HepG2 (cell line): ENCODE data around the gene GP2. TPM values are rescaled to one million over a fixed set of nuclear protein-coding genes. Genes with fewer than 3 reads are reported as not detected.

ENCODE experiments used
- ATAC-seq: fragments of 200-7000 bp; cut with Tn5 transposase; 3 replicates; pipeline ENCODE4 v1.9.1; 2020; ENCODE audit warnings: mild to moderate bottlenecking, moderate library complexity
- BruUV-seq: library from RNA; stranded (reverse); fragments of 400-500 nt; replicated peaks from 2 replicates; lab custom pipeline; 2021; lab: Mats Ljungman, UMichigan
- CTCF ChIA-PET: fragments of 300-600 bp; formaldehyde crosslinking; extraction: SDS; loops from one replicate; lab custom pipeline; 2021; ENCODE audit warnings: low total read pairs, inconsistent platforms, low intra/inter-chr PET ratio; lab: Yijun Ruan, JAX
- POLR2A ChIA-PET: fragments of 350-600 bp; sonication (Branson Sonifier 250); formaldehyde crosslinking; loops from one replicate; lab custom pipeline; 2020; ENCODE audit warnings: antibody characterized with exemption, inconsistent platforms; lab: Yijun Ruan, JAX
- DNase-seq: peaks from one replicate; pipeline ENCODE4 v3.0.0-alpha.2; 2015; ENCODE audit warnings: low spot score
- FAIRE-seq: peaks from 3 replicates; lab custom pipeline; 2011; peaks lifted over from hg19 to GRCh38; lab: Jason Lieb, UNC
- H2AFZ ChIP-seq: one replicate; pipeline ENCODE4 v1.6.1; 2011; ENCODE audit warnings: low read length, inconsistent platforms
- H3K27ac ChIP-seq: fragments of 300-600 bp; 3 replicates; pipeline ENCODE4 v1.8.0; 2011; ENCODE audit warnings: mixed run types, mild to moderate bottlenecking, mixed read lengths, low read length, inconsistent platforms; ENCODE audit not compliant: insufficient read depth; ENCODE audit errors: extremely low read length
- H3K27me3 ChIP-seq, 2 experiments: fragments of 200-600 bp in 1 of 2; 2 replicates in 1 of 2; 3 replicates in 1 of 2; pipeline versions ENCODE4 v1.6.0 to v1.8.0; 2011; ENCODE audit warnings: low read length in 2 of 2, mild to moderate bottlenecking in 2 of 2, moderate library complexity in 2 of 2, inconsistent platforms in 1 of 2; ENCODE audit not compliant: insufficient read depth in 2 of 2, control insufficient read depth in 1 of 2
- H3K36me3 ChIP-seq, 2 experiments: fragments of 200-600 bp in 1 of 2; replicated peaks in 1 of 2; 2 replicates in 1 of 2; 3 replicates in 1 of 2; pipeline versions ENCODE4 v1.5.1 to v1.8.0; 2011; ENCODE audit warnings: low read length in 2 of 2, inconsistent platforms in 1 of 2; ENCODE audit not compliant: insufficient read depth in 2 of 2, control insufficient read depth in 1 of 2
- H3K4me1 ChIP-seq: 2 replicates; pipeline ENCODE4 v1.5.1; 2012; ENCODE audit warnings: low read length, inconsistent platforms; ENCODE audit not compliant: insufficient read depth
- H3K4me2 ChIP-seq: 2 replicates; pipeline ENCODE4 v1.6.0; 2011; ENCODE audit warnings: low read depth, low read length, inconsistent platforms
- H3K4me3 ChIP-seq, 3 experiments: fragments of 200-600 bp in 1 of 3; sonication (generic), shearing (Covaris generic) in 1 of 3; replicated peaks in 1 of 3; 2 replicates each; pipeline ENCODE4 v1.5.1; 2011 to 2016; ENCODE audit warnings: low read length in 3 of 3, inconsistent platforms in 2 of 3, low read depth in 2 of 3, mild to moderate bottlenecking in 2 of 3, control low read depth in 1 of 3, mixed read lengths in 1 of 3; ENCODE audit not compliant: insufficient read depth in 1 of 3
- H3K79me2 ChIP-seq: one replicate; pipeline ENCODE4 v1.6.1; 2011; ENCODE audit warnings: low read length, inconsistent platforms; ENCODE audit not compliant: insufficient read depth
- H3K9ac ChIP-seq: 2 replicates; pipeline ENCODE4 v1.6.0; 2011; ENCODE audit warnings: mild to moderate bottlenecking, low read depth, low read length, inconsistent platforms; ENCODE audit not compliant: insufficient read depth
- H3K9me3 ChIP-seq: 2 replicates; pipeline ENCODE4 v1.5.1; 2012; ENCODE audit warnings: mild to moderate bottlenecking, low read length
- H4K20me1 ChIP-seq: 2 replicates; pipeline ENCODE4 v1.6.0; 2011; ENCODE audit warnings: inconsistent platforms, mild to moderate bottlenecking, low read length, moderate library complexity; ENCODE audit not compliant: insufficient read depth
- AGO1 ChIP-seq: fragments of 200-400 bp; formaldehyde crosslinking; IDR thresholded peaks from 2 replicates; pipeline ENCODE4 v1.6.1; 2017; ENCODE audit warnings: mild to moderate bottlenecking, low read depth, low read length, moderate library complexity; ENCODE audit not compliant: poor library complexity, severe bottlenecking
- ARID2 ChIP-seq: sonication (generic); formaldehyde crosslinking; IDR thresholded peaks from 2 replicates; pipeline ENCODE4 v1.8.1; 2022; ENCODE audit warnings: mild to moderate bottlenecking, missing genetic modification reagents, borderline replicate concordance
- CAMTA2 ChIP-seq: sonication (generic); formaldehyde crosslinking; IDR thresholded peaks from 2 replicates; pipeline ENCODE4 v1.4.0; 2020; ENCODE audit warnings: mild to moderate bottlenecking, missing genetic modification reagents, borderline replicate concordance
- RFXAP ChIP-seq: sonication (generic); formaldehyde crosslinking; IDR thresholded peaks from 2 replicates; pipeline ENCODE4 v1.4.0; 2020; ENCODE audit warnings: missing genetic modification reagents, borderline replicate concordance
- ZFP41 ChIP-seq: sonication (generic); formaldehyde crosslinking; IDR thresholded peaks from 2 replicates; pipeline ENCODE4 v1.4.0; 2020; ENCODE audit warnings: mild to moderate bottlenecking, missing genetic modification reagents, borderline replicate concordance
- ZKSCAN1 ChIP-seq: fragments of 150-350 bp; IDR thresholded peaks from 2 replicates; pipeline ENCODE4 v1.6.1; 2014; ENCODE audit warnings: low read length
- ZNF546 ChIP-seq: sonication (generic); formaldehyde crosslinking; conservative IDR thresholded peaks from 2 replicates; pipeline ENCODE4 v1.8.1; 2023; ENCODE audit warnings: mild to moderate bottlenecking, missing genetic modification reagents
- ZNF747 ChIP-seq: sonication (generic); formaldehyde crosslinking; IDR thresholded peaks from 2 replicates; pipeline ENCODE4 v1.8.1; 2023; ENCODE audit warnings: missing genetic modification reagents, mild to moderate bottlenecking, borderline replicate concordance
- ZNF766 ChIP-seq: sonication (generic); formaldehyde crosslinking; IDR thresholded peaks from 2 replicates; pipeline ENCODE4 v1.5.0; 2020; ENCODE audit warnings: missing genetic modification reagents, borderline replicate concordance
- WGBS: methylation state at CpG from one replicate; pipeline ENCODE4 v1.1.6; 2017; ENCODE audit warnings: low lambda C conversion rate; 5-methylcytosine and 5-hydroxymethylcytosine counted together
- in situ Hi-C: cut with HindIII; loops from 2 replicates; pipeline ENCODE4 v1.10.0; 2017; ENCODE audit warnings: low pct_unique_long_range_greater_than_20kb; ENCODE audit not compliant: extremely low pct_ligation_motif_present
- intact Hi-C: fragments of 100-400 bp; cut with micrococcal nuclease; formaldehyde crosslinking; loops from one replicate; pipeline ENCODE4 v1.10.0; 2022; ENCODE audit not compliant: unreplicated experiment
- polyA plus RNA-seq, 8 experiments: library from polyadenylated mRNA; depleted of rRNA in 3 of 8; stranded (reverse) in 7 of 8; unstranded in 1 of 8; fragments of >200 nt; fragmentation: Illumina TruSeq in 4 of 8; extraction: Trizol in 4 of 8; gene quantifications; 2 replicates each; pipeline versions ENCODE4 v1.2.1 to v1.2.3, GENCODE V29; 2011 to 2016; ENCODE audit warnings: low read depth in 4 of 8, missing spikeins in 1 of 8, mixed read lengths in 1 of 8; ENCODE audit not compliant: insufficient read depth in 1 of 8
- total RNA-seq, 5 experiments: library from RNA; depleted of rRNA; stranded (reverse); fragments of >200 nt; fragmentation: Illumina TruSeq; extraction: Trizol; gene quantifications; 2 replicates each; pipeline ENCODE4 v1.2.3, GENCODE V29; 2016; ENCODE audit warnings: low read depth in 1 of 5
- TF ChIP-seq, protein P1 (sequence below): sonication (generic); formaldehyde crosslinking; IDR thresholded peaks from 2 replicates; pipeline ENCODE4 v1.4.0; 2020; ENCODE audit warnings: missing genetic modification reagents, borderline replicate concordance
- TF ChIP-seq, protein P2 (sequence below): sonication (generic); formaldehyde crosslinking; IDR thresholded peaks from 2 replicates; pipeline ENCODE4 v1.4.0; 2020; ENCODE audit warnings: missing genetic modification reagents, mild to moderate bottlenecking, borderline replicate concordance
- TF ChIP-seq, protein P3 (sequence below): sonication (generic); formaldehyde crosslinking; IDR thresholded peaks from 2 replicates; pipeline ENCODE4 v1.4.0; 2020; ENCODE audit warnings: mild to moderate bottlenecking, missing genetic modification reagents

Gene GP2
- total and polyA plus RNA-seq, 2 of the 13 experiments (the other 11 are each of a cell fraction or from before 2014, with no cell fraction given): 0.15 to 0.69 TPM

DNA sequence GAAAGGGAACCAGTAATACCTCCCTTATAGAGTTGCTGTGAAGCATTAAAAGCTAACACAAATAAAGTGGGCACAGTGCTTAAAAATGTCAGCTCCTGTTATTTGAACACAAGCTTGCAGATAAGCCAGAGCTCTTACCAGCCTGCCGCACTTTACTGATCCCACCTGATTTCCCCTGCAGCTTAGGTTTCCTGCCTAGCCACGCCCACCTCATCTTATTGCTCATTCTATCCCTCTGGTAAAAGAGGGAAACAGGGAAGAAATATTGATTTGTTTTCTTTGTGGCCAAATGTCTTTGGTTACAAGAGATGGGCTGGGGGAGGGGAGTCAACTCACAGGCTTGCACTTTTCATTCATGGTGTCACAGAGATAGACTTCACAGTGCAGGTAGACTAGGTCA, 9.6 kb upstream of the GP2 start:
- WGBS: 26% methylated on average over 2 of the region's 2 CpGs
- Histone ChIP-seq H3K4me2 (no peak overlapping the region), H3K4me1 (no peaks in the 10 kb centered on the region), H2AFZ (no peak overlapping the region), H3K36me3 (no peaks in the 10 kb centered on the region), H4K20me1 (no peaks in the 10 kb centered on the region), H3K27ac (no peak overlapping the region), H3K9ac (no peak overlapping the region), H3K79me2 (no peaks in the 10 kb centered on the region), H3K27me3 (peaks cover 0 to 24% of the 10 kb centered on the region in 2 experiments; a peak in 4 of 5 replicates), H3K4me3 (no peak overlapping the region), H3K9me3 (no peaks in the 10 kb centered on the region)
- no peak for ATAC-seq
- DNase-seq: no peak
- FAIRE-seq: no peak
- TF ChIP-seq AGO1 (no peak), ZNF766 (no peak), ZNF546 (CRISPR knock-in tag) (no peak), ZFP41 (CRISPR knock-in tag) (no peak)
- TF ChIP-seq, protein P1, sequence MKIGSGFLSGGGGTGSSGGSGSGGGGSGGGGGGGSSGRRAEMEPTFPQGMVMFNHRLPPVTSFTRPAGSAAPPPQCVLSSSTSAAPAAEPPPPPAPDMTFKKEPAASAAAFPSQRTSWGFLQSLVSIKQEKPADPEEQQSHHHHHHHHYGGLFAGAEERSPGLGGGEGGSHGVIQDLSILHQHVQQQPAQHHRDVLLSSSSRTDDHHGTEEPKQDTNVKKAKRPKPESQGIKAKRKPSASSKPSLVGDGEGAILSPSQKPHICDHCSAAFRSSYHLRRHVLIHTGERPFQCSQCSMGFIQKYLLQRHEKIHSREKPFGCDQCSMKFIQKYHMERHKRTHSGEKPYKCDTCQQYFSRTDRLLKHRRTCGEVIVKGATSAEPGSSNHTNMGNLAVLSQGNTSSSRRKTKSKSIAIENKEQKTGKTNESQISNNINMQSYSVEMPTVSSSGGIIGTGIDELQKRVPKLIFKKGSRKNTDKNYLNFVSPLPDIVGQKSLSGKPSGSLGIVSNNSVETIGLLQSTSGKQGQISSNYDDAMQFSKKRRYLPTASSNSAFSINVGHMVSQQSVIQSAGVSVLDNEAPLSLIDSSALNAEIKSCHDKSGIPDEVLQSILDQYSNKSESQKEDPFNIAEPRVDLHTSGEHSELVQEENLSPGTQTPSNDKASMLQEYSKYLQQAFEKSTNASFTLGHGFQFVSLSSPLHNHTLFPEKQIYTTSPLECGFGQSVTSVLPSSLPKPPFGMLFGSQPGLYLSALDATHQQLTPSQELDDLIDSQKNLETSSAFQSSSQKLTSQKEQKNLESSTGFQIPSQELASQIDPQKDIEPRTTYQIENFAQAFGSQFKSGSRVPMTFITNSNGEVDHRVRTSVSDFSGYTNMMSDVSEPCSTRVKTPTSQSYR: peak; percentile 23; the same call in 1 of the 2 replicates
- ChIA-PET CTCF (no interaction called here), POLR2A (no interaction called here)
- BruUV-seq: no TSS peak
- intact Hi-C loops (no loop called here), in situ Hi-C loops (no loop called here)

DNA sequence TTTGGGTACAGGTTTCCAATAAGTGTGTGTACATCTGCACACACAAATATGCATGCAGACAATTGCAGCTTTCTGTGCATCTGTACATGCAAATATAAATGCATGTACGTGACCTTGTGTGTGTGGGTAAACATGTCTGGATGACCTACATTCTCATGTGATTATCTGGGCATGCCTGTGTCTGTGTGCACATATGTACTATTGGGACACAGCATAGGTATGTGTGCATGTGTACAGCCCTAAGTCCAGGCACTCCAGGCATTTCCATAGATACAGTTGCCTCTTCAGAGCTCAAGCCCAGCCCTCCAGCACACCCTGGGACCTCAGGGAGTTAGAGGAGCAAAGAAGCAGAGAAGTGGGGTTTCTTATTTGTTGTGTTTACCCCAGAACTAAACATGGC, 7.1 kb upstream of the GP2 start:
- in situ Hi-C loops (no loop called here), intact Hi-C loops (no loop called here)
- Histone ChIP-seq H3K79me2 (no peaks in the 10 kb centered on the region), H3K9ac (no peak overlapping the region), H3K4me3 (no peak overlapping the region), H3K36me3 (no peaks in the 10 kb centered on the region), H3K27me3 (peaks cover 0 to 24% of the 10 kb centered on the region in 2 experiments; a peak in 4 of 5 replicates), H2AFZ (no peak overlapping the region), H4K20me1 (no peaks in the 10 kb centered on the region), H3K9me3 (no peaks in the 10 kb centered on the region), H3K4me2 (no peak overlapping the region), H3K4me1 (no peaks in the 10 kb centered on the region), H3K27ac (no peak overlapping the region)
- BruUV-seq: no TSS peak
- no peak for DNase-seq
- ATAC-seq: peak; percentile 26; the same call in 1 of the 3 replicates
- 25% methylated on average over 1 of the region's 1 CpG for WGBS
- ChIA-PET CTCF (no interaction called here), POLR2A (no interaction called here)
- no peak for FAIRE-seq
- TF ChIP-seq CAMTA2 (CRISPR knock-in tag): no peak
- no peak for TF ChIP-seq ZKSCAN1
- no peak for TF ChIP-seq RFXAP (CRISPR knock-in tag)
- TF ChIP-seq, protein P2, sequence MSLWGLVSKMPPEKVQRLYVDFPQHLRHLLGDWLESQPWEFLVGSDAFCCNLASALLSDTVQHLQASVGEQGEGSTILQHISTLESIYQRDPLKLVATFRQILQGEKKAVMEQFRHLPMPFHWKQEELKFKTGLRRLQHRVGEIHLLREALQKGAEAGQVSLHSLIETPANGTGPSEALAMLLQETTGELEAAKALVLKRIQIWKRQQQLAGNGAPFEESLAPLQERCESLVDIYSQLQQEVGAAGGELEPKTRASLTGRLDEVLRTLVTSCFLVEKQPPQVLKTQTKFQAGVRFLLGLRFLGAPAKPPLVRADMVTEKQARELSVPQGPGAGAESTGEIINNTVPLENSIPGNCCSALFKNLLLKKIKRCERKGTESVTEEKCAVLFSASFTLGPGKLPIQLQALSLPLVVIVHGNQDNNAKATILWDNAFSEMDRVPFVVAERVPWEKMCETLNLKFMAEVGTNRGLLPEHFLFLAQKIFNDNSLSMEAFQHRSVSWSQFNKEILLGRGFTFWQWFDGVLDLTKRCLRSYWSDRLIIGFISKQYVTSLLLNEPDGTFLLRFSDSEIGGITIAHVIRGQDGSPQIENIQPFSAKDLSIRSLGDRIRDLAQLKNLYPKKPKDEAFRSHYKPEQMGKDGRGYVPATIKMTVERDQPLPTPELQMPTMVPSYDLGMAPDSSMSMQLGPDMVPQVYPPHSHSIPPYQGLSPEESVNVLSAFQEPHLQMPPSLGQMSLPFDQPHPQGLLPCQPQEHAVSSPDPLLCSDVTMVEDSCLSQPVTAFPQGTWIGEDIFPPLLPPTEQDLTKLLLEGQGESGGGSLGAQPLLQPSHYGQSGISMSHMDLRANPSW (CRISPR knock-in tag): no peak
- no peak for TF ChIP-seq ARID2 (CRISPR knock-in tag)
- TF ChIP-seq, protein P3, sequence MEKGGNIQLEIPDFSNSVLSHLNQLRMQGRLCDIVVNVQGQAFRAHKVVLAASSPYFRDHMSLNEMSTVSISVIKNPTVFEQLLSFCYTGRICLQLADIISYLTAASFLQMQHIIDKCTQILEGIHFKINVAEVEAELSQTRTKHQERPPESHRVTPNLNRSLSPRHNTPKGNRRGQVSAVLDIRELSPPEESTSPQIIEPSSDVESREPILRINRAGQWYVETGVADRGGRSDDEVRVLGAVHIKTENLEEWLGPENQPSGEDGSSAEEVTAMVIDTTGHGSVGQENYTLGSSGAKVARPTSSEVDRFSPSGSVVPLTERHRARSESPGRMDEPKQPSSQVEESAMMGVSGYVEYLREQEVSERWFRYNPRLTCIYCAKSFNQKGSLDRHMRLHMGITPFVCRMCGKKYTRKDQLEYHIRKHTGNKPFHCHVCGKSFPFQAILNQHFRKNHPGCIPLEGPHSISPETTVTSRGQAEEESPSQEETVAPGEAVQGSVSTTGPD: no peak
- no peak for TF ChIP-seq ZNF747 (CRISPR knock-in tag)
